HG03565 (cell line): ENCODE results near the gene KIAA1614.
A peak's percentile ranks its signal among the peaks of the same experiment; 100 is the strongest.
"Not testable (repeated sequence)": the region's sequence is repeated elsewhere in the genome, so short reads cannot be mapped to it uniquely, and the experiment has no call there.

Source experiments
- ATAC-seq: cut with Tn5 transposase; IDR thresholded peaks from one replicate; pipeline ENCODE4 v1.9.1; 2021; ENCODE audit warnings: mild to moderate bottlenecking, moderate library complexity; ENCODE audit not compliant: unreplicated experiment

Gene KIAA1614

DNA sequence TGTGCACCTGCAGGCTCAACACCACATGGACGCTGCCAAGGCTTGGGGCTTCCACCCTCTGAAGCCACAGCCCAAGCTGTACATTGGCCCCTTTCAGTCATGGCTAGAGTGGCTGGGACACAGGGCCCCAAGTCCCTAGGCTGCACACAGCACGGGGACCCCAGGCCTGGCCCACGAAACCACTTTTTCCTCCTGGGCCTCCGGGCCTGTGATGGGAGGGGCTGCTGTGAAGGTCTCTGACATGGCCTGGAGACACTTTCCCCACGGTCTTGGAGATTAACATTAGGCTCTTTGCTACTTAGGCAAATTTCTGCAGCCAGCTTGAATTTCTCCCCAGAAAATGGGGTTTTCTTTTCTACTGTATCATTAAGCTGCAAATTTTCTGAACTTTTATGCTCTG, 46.9 kb downstream of the KIAA1614 start:
- ATAC-seq = not testable (repeated sequence)

DNA sequence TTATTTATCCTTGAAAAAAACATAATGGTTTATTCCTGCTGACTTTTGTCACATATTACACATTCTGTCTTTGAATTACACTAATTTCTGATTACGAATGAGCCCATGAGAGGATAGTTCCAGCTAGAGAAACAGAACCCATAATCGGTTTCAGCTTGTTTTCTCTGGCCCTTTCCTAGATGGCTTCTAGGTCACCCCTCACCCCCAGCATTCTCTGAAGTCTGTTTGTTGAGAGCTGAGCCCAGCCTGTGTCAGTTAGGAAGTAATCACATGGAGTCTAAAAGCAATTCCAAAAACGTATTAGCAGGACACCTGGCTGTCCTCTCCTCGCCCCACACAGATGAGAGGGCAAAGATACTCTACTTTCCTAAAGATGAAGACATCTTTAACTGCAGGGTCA, 48.9 kb downstream of the KIAA1614 start:
- no peak for ATAC-seq

DNA sequence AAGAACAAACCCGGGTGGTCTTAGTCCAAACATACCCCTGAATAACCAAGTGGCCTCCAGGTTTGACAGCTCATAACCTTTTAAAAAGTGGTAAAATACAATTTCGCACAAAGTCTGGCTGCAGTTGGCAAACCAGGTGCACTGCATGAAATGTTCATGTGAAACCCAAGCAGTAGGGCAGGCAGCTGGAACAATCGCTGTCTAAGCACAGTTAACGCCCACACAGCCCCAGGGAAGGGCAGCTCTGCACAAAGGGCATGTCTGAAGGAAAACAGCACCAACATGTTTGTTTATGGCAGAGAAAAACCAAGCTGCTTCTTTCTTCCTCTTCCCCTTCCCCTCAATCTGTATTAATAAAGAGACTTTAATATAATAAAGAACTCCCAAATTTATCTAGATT, 49.5 kb downstream of the KIAA1614 start:
- ATAC-seq = no peak

DNA sequence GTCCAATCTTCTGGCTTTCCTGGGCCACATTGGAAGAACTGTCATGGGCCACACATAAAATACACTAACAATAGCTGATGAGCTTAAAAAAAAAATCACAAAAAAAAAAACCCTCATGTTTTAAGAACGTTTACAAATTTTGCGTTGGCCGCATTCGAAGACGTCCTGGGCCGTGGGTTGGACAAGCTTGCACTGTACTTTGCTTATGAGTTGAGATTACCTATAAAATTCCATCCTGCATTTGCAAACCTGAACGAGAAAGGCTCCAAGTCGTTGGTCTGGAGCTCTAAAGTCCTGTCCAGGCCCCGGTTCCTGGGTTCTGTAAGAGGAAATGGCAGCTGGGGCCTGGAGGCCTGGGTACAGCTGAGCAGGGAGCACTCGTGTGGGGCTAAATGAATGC, 51.4 kb downstream of the KIAA1614 start:
- no peak for ATAC-seq

DNA sequence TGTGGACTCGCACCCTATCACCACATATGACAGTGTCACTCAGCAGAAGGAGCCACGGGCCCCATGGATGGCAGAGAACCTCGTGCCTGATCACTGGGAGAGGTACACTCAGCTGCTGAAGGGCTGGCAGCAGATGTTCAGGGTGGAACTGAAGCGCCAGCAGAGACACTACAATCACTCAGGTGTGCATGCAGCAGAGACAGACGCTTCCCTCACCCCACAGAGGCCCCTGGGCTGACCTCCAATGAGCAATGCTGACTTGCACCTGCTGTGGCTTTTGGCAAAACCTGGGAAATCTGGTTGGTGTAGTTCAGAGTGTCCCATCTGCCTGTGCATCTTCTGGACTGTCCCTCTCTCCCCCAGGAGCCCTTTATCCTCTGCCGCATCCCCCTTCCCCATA, 51.9 kb downstream of the KIAA1614 start:
- no peak for ATAC-seq

DNA sequence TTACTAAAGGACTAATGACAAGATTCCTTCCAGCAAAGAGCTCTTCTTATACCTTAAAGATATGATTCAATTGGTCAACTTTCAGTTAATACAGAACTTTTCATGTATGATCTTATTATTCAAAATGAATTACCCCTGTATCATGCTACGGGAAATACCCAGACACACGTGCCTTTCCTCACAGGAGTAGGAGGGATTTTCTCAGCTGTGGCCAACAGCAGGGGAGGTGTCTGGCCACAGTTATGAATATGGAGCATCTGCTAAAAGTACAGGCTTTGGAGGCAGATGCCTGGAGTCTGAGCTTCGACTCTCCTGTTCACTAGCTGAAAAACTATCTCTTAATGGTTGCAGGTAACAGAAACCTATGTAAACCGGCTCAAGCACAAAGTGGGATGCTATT, 53.6 kb downstream of the KIAA1614 start:
- ATAC-seq = no peak

DNA sequence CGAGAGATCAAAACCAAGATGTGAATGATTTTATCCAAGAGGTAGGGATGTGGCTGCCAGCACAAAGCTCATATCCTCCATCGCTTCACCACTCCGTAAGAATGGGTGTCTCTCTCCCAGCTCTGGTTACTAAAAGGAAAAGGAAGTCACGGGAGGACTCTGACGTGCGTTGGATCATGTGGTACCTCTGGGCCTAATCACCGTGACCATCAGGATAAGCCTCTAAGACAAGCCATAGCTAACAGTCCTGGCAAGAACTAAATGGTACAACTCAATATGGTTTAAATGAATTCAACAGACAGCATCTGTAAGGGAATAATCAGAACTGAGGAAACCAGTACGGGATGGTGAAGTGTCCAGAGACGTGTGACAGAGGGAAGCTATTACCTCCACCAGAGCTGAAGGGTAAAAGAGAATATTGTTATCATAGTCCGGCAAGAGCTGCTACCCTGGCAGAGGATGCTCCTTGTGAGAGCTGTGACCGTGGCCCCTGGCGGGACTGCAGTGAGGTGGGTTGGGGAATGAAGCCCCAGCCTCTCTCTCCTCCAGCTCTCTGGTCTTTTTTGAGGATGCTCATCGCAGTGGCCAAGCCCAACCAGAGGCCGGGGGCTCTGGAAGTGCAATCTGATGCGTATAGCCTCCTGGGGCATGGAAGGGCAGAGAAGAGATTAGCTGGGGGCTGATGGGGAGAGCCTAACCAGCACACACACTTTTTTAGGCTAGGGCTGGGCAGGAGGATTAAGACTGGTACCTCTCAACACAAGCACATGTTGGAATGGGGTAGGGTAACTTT, 54.2 kb downstream of the KIAA1614 start:
- ATAC-seq = no peak

DNA sequence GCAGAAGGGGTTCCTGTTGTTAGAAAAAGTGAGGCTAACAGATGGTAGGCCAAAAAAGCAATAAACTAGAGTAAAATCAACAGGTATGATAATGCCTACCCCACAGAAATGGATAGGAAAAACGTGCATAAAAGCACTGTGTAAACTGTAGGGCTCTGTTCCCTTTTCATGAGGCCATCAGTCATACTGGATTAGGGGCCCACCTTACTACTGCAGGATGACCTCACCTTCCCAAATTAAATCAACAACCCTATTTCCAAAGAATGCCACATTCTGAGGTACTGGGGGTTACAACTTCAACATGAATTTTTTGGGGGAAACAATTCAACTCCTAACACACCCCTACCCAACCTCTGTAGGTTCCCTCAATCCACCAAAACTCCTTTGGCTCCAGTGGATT, 54.9 kb downstream of the KIAA1614 start:
- ATAC-seq = no peak

DNA sequence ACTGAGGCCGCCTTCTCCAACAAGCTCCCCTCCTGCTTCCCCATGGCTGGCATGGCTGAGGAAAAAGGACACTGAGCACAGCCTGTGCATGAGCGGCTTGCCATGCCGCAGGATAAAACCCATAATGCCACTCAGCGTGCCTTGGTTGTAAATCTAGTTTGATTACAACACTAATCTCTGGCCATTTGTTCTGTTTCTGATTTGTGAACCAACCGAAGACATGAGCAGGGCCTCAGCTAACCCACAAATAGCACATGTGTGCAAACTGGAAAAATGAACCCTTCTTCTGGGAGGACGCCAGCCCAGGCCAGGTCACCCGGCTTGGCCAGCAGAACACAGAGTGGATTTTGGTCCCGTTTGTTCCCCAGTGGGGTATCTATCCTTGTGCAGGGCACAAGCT, 56.1 kb downstream of the KIAA1614 start:
- ATAC-seq = not testable (repeated sequence)

DNA sequence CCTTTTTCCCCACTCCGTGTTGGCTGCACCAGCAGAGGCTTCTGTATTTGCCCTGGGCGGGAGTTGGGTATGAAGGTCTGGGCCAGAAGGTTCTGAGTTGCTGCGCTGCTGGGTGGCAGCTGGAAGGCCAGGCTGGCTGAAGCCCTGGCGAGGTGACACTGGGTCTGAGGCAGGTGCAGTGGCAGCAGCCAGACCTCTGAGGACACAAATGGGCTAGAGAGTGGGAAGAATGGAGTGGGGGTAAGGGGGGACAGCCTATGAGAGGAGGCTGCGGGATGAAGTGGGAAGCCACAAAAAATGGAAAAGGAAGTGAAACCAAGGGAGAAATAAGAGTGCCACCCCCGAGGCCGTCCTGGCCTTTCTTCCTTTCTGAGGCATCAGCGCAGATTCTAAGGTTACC, 56.7 kb downstream of the KIAA1614 start:
- ATAC-seq = no peak

DNA sequence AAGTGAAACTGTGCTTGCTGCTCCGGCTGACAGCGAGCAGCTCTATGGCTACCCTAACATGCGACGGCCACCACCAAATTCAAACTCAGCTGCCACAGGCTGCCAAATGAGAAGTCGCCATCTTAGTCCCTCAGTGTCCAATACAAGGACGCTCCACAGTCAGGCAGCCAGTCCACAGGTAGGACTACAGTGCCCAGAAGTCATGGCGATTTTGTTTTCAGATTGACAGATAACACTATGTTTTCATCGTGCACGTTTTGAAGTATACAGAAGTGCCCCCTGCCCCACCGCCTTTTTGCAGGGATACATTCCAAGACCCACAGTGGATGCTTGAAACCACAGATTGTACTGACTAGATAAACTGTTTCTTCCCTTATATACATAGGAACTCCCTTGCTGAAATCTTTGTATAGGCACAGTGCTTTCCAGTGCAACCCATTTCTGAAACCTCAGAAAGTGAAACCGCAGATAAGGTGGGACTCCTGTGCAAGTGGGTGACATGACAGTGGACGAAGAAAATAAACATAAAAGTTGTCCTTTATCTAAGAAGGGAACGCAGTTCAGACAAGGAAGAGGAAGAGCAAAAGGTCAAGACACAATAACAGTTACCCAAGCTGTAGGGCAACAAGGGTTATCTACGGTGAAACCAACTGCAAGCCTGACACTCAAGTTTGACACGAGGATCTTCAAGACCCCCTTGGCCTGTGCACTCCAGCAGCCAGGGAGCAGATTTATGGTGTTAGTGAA, 57.8 kb downstream of the KIAA1614 start:
- no peak for ATAC-seq

DNA sequence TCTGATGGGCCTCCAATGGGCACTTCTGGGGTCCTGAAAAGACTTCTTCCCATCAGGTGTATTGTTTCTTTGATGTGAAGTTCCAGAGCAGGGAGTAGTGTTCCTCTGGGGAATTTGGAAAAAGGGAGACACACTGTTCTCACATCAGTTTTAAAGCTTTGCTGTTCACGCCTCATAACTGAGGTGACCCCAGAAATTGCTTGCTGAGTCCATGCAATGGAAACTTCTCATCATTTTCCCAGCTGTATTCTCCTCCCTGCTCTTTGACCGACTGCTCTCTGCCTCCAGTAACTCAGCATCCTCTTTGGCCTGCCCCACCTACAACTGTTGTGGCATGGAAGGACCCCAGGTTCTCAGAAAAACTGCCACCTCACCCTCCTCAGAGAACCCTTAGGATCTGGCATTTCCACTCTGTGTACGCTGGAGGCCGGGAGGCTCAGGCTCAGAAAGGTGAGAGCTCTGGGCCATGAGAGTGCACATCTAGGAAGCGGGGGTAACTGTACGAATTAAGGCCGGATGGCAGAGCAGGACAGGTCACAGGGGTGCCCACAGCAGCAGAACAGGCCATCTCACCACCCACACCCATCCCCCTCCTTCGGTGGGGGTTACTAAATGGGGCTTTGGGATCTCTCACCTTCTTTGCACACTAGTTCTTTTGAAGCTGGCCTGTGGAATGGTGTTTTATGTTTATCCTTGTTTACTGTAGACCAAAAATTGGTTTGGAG, 58.7 kb downstream of the KIAA1614 start:
- ATAC-seq = no peak

DNA sequence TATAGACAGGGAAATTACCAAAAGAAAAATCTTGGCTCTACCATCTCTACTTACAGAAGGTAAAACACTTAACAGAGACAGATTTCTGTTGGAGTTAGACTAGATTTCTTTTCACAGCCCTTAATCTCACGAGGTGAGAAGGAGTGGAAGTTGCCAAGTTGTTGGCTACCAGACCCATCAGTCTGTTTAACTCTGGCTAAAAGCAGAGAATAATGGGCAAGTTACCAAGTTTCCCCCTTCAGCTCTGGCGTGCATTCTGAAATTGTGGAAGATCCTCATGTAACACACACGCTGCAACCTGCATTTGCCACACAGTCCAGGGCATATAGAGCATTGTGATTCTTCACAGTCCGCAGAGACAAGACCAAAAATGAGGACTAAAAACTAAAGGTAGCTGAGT, 60.7 kb downstream of the KIAA1614 start:
- no peak for ATAC-seq

DNA sequence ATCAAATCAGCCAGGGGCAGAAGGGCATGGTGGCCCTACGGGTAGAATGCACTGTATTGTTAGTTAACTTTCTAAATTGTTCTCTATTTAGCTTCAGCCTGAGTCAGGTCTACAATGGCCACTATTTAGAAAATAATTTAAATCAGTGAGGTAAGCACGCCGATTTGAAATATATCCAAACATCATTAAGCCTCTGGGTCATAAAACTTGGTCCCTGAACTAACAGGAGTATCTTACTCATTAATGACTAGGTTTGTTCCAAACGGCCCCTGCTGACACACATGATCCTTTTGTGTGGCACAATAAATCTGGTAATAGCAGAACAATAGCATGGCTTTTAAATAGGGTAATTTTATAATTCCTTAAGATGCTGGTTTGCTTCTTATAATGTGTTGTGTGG, 61.5 kb downstream of the KIAA1614 start:
- no peak for ATAC-seq

DNA sequence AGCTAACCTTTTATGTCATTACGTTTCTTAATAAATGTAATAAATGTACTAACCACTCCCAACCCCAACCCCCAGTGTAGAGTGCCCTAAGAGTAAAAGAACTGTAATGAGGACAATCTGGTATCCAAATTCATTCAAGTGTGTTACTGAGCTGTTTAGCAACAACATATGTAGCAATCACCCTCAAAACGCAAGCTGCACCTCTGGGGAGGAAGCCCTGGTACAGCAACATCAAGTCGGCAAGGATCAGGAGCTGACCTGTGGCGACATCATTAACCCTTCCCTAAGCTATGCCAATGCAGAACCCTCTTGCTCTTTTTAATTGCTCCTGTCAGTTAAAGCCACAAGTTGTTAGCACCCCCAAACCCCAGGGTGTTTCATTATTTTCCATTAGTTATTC, 62.9 kb downstream of the KIAA1614 start:
- ATAC-seq = no peak

DNA sequence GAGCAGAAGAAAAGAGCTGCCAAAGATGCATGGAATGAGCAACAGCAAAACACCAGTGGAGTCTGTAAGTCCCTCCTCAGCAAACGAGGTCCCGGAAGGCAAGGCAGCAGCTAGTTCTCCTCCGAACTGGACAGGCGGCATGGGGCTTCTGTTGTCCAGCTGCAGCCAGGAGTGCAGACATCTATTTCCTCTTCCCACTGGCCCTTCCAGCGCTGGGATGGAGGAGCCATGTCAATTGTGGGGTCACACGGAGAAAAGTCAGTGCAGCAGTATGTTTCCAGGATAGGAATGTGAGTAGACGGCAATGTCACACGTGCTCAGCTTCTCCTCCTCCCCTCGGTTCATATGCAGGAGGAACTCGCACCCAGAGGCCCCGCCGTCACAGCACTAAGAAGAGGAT, 63.5 kb downstream of the KIAA1614 start:
- ATAC-seq = no peak

DNA sequence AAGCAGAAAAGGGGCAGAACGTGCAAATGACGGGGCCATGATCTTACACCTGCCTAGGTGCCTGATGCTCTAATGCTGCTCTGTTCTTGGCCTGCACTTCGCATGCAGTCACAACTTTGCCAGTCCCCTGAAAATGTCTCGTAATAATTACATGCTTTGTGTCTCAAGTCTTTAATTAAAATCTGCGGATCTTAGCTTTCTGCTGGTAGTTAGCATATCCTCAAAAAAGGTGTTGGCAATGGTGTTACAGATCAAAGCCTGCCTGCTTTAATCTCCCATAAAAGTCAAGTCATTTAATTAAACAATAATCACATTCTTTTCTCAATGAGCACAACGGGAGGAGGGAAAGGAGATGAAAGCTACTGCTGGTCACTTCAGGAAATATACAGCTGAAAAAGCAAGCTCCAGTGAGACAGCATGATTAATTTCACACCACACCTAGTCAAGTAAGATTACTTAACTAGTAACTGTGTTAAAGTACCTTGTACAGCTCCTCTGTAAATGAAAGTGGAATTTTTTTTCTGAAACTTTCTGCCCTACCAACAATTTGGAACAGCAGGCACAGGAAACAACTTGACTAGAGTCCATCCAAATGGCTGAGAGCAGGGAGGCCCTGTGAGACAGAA, 64.1 kb downstream of the KIAA1614 start:
- no peak for ATAC-seq

DNA sequence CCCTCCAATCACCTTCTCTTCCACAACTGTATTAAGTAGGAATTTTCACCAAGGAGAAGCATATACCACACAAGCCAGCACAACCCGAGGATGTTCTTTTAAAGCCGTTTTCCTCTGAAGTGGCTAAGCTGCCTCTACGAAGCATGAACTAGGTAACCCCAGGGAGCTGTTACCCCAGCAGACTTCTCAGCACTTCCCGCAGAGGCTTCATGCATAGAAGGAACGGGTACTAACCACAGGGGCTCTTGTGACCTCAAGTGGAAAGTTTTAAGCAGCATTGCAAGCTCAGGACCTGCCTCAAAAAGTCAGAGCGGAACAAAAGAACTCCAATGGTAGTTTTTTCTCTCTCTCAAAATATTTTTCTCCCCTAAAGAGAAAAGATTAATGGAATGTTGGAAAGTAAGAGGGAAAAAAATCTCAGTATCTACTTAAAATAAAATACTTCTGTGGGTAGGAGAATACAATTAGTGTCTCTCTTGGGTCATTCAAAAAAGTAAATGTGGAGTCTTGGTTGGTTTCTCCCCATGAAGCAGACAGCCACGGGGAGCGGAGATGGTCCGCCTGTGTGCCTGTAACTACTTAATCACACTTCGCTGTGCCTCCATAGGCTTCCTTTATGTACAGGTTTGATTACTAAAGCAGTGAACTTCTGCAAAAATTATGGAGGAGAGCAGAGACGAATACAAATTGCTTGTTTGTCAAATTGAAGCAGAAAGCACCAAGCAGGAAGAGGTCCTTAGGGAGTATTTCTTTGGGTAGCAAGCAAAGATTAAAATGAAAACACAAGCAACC, 69.1 kb downstream of the KIAA1614 start:
- peak; percentile 90 for ATAC-seq

DNA sequence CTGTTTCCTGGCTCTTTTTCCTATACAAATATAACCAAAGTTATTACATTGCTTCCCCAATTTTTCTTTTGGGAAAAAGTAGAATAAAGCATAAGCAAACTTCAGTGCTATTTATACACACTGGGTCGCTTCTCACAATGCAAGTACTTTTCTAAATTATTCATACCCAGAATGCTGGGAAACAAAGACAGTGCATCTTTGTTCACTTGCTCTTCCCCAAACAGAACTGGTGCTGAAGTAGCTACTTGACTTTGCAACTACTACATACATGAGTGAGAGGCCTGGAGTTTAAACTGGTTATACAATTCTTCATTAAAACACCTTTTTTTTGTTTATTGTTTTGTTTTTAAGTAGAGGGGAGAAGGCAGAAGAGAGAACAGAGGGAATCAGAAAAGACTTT, 69.7 kb downstream of the KIAA1614 start:
- no peak for ATAC-seq

DNA sequence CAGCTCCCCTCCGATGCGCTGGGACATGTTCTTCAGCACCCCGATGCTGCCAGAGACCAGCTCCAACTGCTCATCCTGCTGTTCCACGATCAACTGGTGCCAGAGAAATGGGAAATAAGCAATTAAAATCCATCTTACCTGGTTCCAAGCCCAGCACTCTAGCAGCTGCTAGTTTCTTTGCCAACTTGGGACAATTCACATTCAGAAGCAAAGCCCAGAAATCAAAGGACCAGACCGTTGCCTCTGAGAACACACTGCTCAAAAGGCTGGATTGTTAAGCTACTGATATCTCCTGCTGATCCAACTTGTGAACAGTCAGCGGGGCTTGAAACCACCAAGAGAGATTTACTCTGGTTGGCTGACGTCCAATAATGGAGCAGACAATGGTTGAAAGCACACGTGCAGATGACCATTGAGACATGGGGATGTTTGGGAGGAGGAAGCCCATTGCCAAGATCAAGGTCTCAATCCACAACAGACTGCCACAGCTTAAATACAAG, 75.6 kb downstream of the KIAA1614 start:
- ATAC-seq = no peak
